Right atrium auricular region (tissue), 2 donors: Measurements from ENCODE around the gene HPS5. TPM values are rescaled to one million over a fixed set of nuclear protein-coding genes. Genes with fewer than 3 reads are reported as not detected.
"Not testable (repeated sequence)": the region's sequence is repeated elsewhere in the genome, so short reads cannot be mapped to it uniquely, and the experiment has no call there.

Experiments used
- DNase-seq: peaks from one replicate; pipeline ENCODE4 v3.0.0-alpha.2; 2019; ENCODE audit warnings: low spot score
- H3K27ac ChIP-seq, 2 donors: fragments of 200-600 bp; sonication (generic); 1 replicate in 1 of 2; 2 replicates in 1 of 2; pipeline ENCODE4 v1.5.1; 2016 to 2019
- H3K27me3 ChIP-seq, 2 donors: fragments of 200-600 bp; sonication (generic); one replicate each; pipeline versions ENCODE4 v1.5.1 to v1.6.0; 2017 to 2019
- H3K36me3 ChIP-seq: fragments of 200-600 bp; sonication (generic); one replicate; pipeline ENCODE4 v1.5.1; 2016
- H3K4me1 ChIP-seq, 2 donors: fragments of 200-600 bp; sonication (generic); one replicate each; pipeline versions ENCODE4 v1.5.1 to v1.6.0; 2017 to 2019
- H3K4me3 ChIP-seq, 2 donors: fragments of 200-600 bp; sonication (generic); 1 replicate in 1 of 2; 2 replicates in 1 of 2; pipeline ENCODE4 v1.5.1; 2017 to 2019; ENCODE audit warnings: mild to moderate bottlenecking in 1 of 2, moderate library complexity in 1 of 2
- H3K9me3 ChIP-seq, 2 donors: fragments of 200-600 bp; sonication (generic); one replicate each; pipeline ENCODE4 v1.5.1; 2019
- total RNA-seq, 2 donors: library from RNA; depleted of rRNA; stranded (reverse); fragments of >200 nt; gene quantifications; one replicate each; pipeline ENCODE4 v1.1.0, GENCODE V29; 2016
- TF ChIP-seq, protein P1 (sequence below), 2 donors: fragments of 200-600 bp; sonication (generic); IDR thresholded peaks; one replicate each; pipeline ENCODE4 v1.5.1; 2019; ENCODE audit warnings: antibody characterized with exemption in 2 of 2

Gene HPS5
- total RNA-seq, 2 donors from 2014 or later: 10.5 to 12.8 TPM

DNA sequence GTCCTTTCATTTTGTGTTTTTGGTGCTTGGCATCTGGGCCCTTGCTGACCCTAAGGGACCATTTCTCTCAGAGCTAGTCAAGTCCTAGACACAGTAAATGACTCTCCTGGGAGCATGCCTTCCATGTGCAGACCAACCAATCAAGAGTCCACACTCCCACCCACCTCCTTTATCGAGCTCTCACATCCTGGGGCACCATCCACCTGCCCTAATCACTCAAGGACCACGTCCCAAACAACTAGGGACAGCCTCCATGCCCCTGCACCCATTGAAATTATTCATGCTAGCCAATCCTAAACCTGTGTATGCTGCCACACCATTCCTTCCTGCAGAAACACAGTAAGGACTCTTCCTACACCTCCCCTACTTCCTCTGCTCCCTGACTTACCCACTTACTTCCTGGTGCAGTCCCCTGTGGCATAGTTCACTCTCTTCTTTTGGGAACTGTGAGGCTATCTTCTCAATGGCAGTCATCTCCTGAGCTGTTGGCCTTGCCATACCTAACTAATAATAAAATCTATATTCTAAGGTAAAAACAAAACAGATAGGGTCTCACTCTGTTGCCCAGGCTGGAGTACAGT is 67.1 kb downstream of the HPS5 start:
- H3K27me3 ChIP-seq: no peaks in the 10 kb centered on the region
- H3K36me3 ChIP-seq: no peaks in the 10 kb centered on the region
- no peaks in the 10 kb centered on the region for H3K9me3 ChIP-seq
- no peak overlapping the region for H3K27ac ChIP-seq
- no peak overlapping the region for H3K4me3 ChIP-seq
- TF ChIP-seq, protein P1, sequence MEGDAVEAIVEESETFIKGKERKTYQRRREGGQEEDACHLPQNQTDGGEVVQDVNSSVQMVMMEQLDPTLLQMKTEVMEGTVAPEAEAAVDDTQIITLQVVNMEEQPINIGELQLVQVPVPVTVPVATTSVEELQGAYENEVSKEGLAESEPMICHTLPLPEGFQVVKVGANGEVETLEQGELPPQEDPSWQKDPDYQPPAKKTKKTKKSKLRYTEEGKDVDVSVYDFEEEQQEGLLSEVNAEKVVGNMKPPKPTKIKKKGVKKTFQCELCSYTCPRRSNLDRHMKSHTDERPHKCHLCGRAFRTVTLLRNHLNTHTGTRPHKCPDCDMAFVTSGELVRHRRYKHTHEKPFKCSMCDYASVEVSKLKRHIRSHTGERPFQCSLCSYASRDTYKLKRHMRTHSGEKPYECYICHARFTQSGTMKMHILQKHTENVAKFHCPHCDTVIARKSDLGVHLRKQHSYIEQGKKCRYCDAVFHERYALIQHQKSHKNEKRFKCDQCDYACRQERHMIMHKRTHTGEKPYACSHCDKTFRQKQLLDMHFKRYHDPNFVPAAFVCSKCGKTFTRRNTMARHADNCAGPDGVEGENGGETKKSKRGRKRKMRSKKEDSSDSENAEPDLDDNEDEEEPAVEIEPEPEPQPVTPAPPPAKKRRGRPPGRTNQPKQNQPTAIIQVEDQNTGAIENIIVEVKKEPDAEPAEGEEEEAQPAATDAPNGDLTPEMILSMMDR (IDR thresholded peaks at IDR 0.05): no peak
- H3K4me1 ChIP-seq: no peaks in the 10 kb centered on the region
- DNase-seq: no peak

DNA sequence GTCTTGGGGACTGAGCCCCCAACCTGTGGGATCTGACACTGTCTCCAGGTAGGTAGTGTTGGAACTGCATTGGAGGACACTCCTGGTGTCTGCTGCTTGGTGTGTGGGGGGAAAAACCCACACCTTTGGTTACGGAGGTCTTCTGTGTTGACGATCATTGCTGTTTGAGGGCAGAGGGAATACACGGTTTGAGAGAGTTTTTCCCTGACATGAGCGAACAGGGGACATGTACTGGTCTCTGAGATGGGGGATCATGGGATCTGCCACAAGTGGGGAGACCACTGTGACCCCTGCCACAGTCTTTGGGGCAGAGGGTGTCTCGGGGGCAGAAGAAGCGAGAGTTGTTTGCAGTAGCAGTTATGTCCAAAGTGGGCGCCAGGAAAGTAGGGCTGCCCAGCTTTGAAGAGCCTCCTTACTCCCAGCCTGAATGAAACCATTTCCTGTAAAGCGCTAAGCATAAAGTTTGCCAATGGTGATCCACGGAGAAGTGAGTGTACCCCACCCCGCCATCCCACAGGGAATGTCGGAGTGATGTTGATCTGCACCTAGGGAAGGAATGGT is 68.1 kb downstream of the HPS5 start:
- Histone ChIP-seq H3K4me1 (no peaks in the 10 kb centered on the region), H3K27ac (no peak overlapping the region), H3K4me3 (no peak overlapping the region), H3K36me3 (no peaks in the 10 kb centered on the region), H3K27me3 (no peaks in the 10 kb centered on the region), H3K9me3 (no peaks in the 10 kb centered on the region)
- TF ChIP-seq, protein P1 (IDR thresholded peaks at IDR 0.05): no peak
- no peak for DNase-seq

DNA sequence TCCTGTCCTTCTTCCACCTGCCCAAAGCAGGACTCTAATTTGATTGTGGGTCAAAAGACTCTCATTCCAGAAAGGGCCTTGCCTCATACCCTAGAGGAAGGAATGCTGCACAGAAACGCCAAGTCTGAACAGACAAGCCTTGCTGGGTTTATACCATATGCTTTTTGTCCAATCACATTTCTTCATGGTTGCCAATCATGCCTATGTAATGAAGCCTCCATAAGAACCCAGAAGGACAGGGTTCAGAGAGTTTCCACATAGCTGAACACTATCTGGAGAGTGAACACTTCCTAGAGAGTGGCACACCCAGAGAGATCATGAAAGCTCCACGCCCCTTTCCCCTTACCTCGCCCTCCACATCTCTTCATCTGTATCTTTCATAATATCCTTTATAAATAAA is 68.7 kb downstream of the HPS5 start:
- H3K9me3 ChIP-seq: no peaks in the 10 kb centered on the region
- H3K4me1 ChIP-seq: no peaks in the 10 kb centered on the region
- no peak for DNase-seq
- no peaks in the 10 kb centered on the region for H3K36me3 ChIP-seq
- no peak overlapping the region for H3K4me3 ChIP-seq
- TF ChIP-seq, protein P1 (IDR thresholded peaks at IDR 0.05): no peak
- no peak overlapping the region for H3K27ac ChIP-seq
- H3K27me3 ChIP-seq: no peaks in the 10 kb centered on the region

DNA sequence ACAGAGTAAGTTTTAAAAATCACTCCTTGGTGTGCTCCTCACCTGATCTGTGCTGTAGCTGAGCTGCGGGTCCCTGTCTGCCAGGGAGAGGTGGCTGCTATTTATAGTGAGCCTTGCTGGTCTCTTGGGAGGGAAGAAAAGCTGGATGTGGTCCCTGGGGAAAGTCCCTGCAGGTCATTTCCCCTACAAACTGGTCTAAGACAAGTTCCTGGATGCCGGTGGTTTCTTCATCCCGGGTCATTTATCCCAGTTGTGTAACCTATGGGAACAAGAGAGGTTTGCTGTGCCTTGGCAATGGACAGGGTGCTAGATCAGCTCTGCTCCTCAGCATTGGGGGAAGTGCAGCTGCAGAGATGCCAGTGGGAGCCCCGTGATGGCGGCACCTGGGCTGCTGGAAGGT is 73.4 kb downstream of the HPS5 start, which contains the start of gene SAA2:
SAA2 (minus strand) TSS at position 108 of the 400 bp plus-strand sequence. CDS start 657 bp downstream, outside the sequence.
- Histone ChIP-seq H3K27me3 (no peaks in the 10 kb centered on the region), H3K4me1 (no peaks in the 10 kb centered on the region), H3K4me3 (no peak within 1 kb of the TSS), H3K27ac (no peak within 1 kb of the TSS), H3K9me3 (no peaks in the 10 kb centered on the region), H3K36me3 (no peaks in the 10 kb centered on the region)
- DNase-seq: no peak
- TF ChIP-seq, protein P1 (IDR thresholded peaks at IDR 0.05): no peak

DNA sequence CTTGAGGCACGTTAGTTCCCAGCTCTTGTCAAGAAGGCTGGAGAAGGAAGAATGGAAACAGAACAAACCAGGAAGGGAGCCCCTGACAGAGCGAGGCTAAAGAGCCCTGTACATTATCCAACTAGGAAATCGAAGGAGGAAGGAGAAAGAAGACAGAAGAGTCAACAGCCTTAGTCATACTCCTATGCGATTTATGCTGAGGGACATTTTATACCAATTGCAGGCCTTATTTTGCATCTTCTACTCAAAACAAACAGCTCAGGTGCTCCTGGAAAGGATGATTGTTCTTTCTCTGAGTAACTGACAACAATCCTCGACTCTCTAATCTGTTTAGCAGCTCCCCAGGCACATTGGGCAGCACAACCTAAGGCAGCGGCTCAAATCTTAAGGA is 74.8 kb downstream of the HPS5 start:
- not testable (repeated sequence) for H3K27ac ChIP-seq, DNase-seq, H3K9me3 ChIP-seq, H3K36me3 ChIP-seq, H3K27me3 ChIP-seq, H3K4me3 ChIP-seq, H3K4me1 ChIP-seq

DNA sequence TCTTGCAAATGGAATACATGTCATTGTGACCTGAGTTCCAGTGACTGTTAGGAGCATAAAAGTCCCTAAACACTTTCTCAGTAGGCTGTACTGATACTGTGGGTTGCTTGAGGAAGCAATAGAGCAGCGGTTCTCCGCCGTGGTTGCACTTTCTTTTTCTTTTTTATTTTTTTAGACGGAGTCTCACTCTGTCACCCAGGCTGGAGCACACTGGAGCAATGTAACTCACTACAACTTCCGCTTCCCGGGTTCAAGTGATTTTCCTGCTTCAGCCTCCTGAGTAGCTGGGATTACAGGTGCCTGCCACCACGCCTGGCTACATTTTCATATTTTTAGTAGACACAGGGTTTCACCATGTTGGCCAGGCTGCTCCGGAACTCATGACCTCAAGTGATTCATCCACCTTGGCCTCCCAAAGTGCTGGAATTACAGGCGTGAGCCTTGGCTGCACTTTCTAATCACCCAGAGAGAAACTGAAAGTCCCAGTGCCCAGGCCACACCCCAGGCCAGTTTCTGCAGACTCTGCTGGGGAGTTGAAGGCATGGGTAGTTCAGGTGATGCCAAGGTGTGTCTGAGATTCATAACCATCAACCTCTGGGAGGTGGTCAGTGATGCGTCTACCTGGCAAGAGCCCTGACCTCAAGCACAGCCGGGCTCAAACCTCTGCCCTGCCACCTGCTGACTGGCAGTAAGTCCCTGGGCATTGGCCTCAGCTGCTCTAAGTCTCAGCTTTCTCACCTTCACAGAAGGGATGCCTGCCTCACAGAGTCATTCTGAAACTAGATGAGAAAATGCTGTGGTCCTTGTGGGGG is 75.4 kb downstream of the HPS5 start:
- H3K36me3 ChIP-seq, H3K27ac ChIP-seq, DNase-seq, H3K4me1 ChIP-seq, H3K27me3 ChIP-seq, H3K9me3 ChIP-seq, H3K4me3 ChIP-seq: not testable (repeated sequence)
